GM23338 (cell line): ENCODE measurements around the gene CAV2.

Experiments
- CTCF ChIP-seq, 2 experiments: fragments of 200-600 bp in 1 of 2; sonication (generic) in 1 of 2; conservative IDR thresholded peaks; 2 replicates each; pipeline versions ENCODE4 v1.5.1 to v1.6.1; 2016 to 2017; ENCODE audit warnings: antibody characterized with exemption in 2 of 2, low read depth in 2 of 2, mild to moderate bottlenecking in 2 of 2, moderate library complexity in 1 of 2
- EZH2 ChIP-seq: fragments of 200-600 bp; sonication (generic); IDR thresholded peaks from one replicate; pipeline ENCODE4 v1.8.0; 2017; ENCODE audit warnings: antibody characterized with exemption, mild to moderate bottlenecking, low read depth; ENCODE audit not compliant: unreplicated experiment
- JUNB ChIP-seq: IDR thresholded peaks from one replicate; pipeline ENCODE4 v1.6.1; 2016; ENCODE audit warnings: antibody characterized with exemption; ENCODE audit not compliant: unreplicated experiment
- ZNF331 ChIP-seq: fragments of 250-450 bp; sonication (Bioruptor Pico); IDR thresholded peaks from 2 replicates; pipeline ENCODE4 v1.5.0; 2020; ENCODE audit warnings: low read depth, mild to moderate bottlenecking, moderate library complexity

- TF ChIP-seq CTCF (conservative IDR thresholded peaks at IDR 0.05; ENCODE audit: low read depth in 2 of 2) (no peak), JUNB (no peak), ZNF331 (no peak), EZH2 (no peak)
These were observed 6.9 kb upstream of the CAV2 start for GRCh38 chr7:116492654-116493109.
